Stimulated activated CD8-positive, alpha-beta memory T cell treated with anti-CD3 and anti-CD28 coated beads, Interleukin-15, amount 100 ng/mL, for 1 hour (primary cell): Measurements from ENCODE around the gene PTTG1IP.

Experiments used
- DNase-seq: peaks from one replicate; pipeline ENCODE4 v3.0.0-alpha.2; 2020; ENCODE audit warnings: low read depth

Gene PTTG1IP

DNA sequence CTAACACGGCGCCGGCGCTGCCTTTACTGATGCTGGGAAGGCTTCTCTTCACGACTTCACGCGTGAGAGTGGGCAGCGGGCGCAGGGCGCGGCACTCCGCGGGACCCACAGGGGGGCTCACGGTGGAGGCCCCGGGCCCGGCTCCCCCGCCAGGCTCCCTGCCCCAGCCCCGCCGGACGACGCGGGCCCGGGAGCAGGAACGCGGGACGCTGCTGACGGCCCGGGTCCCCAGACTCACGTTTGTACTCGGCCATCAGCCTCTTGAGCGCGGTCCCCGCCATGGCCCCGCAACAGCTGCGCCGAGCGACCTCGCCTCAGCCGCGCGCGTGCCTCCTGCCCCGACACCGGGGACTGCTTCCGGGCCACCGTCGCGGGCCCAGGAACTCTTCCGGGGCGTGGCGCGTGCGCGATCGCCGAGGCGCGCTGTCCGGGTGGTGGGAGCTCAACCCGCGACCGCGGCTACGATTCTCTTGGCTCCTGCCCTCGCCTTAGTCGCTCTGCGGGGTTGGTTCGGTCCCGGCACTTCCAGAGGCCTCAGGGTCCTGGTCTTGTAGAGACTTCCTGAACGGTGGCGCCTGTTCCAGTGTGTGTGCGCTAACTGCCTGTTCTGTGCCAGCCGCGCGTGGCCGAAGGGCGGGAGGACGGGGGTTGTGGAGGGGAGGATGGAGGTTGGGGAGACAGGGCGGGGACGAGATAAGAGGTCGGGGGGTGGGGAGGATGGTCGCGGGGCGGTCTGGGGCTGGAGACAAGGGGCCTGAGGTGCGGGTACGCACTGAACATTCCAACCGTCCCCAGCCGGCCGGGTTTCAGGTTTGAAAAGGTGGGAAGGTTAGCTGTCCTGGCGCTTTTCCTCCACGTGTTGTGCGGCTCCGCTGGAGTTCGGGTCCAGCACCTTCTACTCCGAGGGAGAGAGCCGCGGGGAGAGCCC lies 71.8 kb downstream of the PTTG1IP start, which contains the start of gene UBE2G2:
Gene UBE2G2, minus strand, starts transcription at position 353 of the 928 bp plus-strand sequence. Its CDS starts 72 bp downstream, at position 281.
- DNase-seq, result peak; percentile 66

DNA sequence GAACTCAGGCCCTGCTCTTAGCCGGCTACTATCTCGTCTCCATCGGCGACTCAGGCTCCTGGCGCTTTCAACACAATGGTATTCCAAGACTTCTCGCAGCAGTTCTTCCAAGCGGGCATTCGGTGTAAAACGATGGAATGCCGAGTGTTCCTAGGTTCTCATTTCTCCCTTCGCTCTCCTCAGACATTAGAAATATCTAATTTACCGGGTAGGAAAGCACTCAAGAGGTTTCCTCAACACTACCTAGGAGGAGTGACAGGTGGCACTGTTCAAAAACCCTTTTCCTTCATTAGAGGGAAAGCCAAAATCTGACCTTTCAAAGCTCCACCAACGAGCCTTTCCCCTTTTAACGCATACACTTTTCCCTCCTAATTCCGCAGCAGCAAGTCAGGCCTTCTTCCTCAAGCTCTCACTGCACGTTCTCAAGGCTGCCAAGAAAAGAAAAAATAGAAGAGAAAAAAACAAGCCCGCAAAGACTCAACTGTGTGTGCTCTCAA lies 72.5 kb downstream of the PTTG1IP start:
- DNase-seq, result no peak

DNA sequence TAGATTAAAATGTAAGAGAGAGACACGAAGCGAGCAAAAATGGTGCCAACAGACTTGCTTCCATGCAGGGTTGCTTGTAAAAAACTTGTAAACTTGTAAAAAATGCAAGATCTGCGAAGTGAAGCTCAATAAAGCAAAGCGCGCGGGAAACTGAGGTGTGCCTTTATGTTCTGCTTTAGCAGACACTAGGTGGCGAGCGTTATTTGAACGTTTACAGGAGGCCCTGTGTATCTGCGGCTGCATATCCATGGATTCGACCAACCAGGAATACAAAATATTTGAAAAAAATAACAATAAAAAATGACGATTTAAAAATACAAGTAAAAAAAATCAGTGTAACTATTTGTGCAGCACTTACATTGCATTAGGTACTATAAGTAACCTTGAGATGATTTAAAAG lies 73.4 kb downstream of the PTTG1IP start:
- DNase-seq, result no peak

DNA sequence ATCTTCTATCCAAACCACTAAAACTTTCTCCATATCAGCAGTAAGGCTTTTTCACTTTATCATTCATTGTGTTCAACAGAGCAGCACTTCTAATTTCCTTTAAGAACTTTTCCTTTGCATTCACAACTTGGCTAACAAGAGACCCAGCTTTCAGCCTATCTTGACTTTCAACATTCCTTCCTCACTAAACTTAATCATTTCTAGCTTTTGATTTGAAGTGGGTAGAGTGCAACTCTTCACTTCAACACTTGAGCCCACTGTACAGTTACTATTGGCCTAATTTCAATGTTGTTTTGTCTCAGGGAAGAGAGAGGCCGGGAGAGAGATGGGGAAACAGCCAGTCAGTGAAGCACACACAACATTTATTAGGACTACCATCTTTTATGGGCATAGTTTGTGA lies 73.8 kb downstream of the PTTG1IP start:
- DNase-seq, result no peak
